ENCODE measurements around the gene RASSF1. TPM values are rescaled to one million over a fixed set of nuclear protein-coding genes. Genes with fewer than 3 reads are reported as not detected.

RASSF1 gene
- total and polyA plus RNA-seq, 2 of the 13 experiments (the other 11 are each of a cell fraction or from before 2014, with no cell fraction given), result 10.2 to 27.5 TPM

GRCh38 chr3:50327943-50328691 lies 12.5 kb downstream of the RASSF1 start, which contains the start of gene TUSC2 (continued):
- TF ChIP-seq ZSCAN20 (CRISPR knock-in tag; IDR thresholded peaks at IDR 0.05; ENCODE audit: borderline replicate concordance) (0 out of 2 replicates have a peak, but pooled peaks have one; percentile 71), ZNF501 (CRISPR knock-in tag; IDR thresholded peaks at IDR 0.05) (peak; percentile 65; the same call in 1 of the 2 replicates), MLLT10 (CRISPR knock-in tag; IDR thresholded peaks at IDR 0.05) (no peak), SUZ12 (IDR thresholded peaks at IDR 0.05; ENCODE audit: low read depth, low read length) (peak; percentile 53), ZNF737 (CRISPR knock-in tag; IDR thresholded peaks at IDR 0.05; ENCODE audit: borderline replicate concordance) (no peak), ZFP36L2 (CRISPR knock-in tag; IDR thresholded peaks at IDR 0.05) (no peak), JUN (CRISPR knock-in tag; IDR thresholded peaks at IDR 0.05) (no peak), REPIN1 (CRISPR knock-in tag; IDR thresholded peaks at IDR 0.05; ENCODE audit: borderline replicate concordance, low read depth) (peak; percentile 20; the same call in 1 of the 2 replicates), ZNF644 (CRISPR knock-in tag; IDR thresholded peaks at IDR 0.05; ENCODE audit: low read depth) (no peak), PCBP1 (IDR thresholded peaks at IDR 0.05; ENCODE audit: borderline replicate concordance, low read depth, low read length) (no peak), SRY (CRISPR knock-in tag; IDR thresholded peaks at IDR 0.05) (no peak), ZNF576 (CRISPR knock-in tag; IDR thresholded peaks at IDR 0.05) (no peak), ZNF672 (CRISPR knock-in tag; IDR thresholded peaks at IDR 0.05) (no peak), ZZZ3 (CRISPR knock-in tag; IDR thresholded peaks at IDR 0.05; ENCODE audit: borderline replicate concordance) (no peak), ZNF607 (CRISPR knock-in tag; IDR thresholded peaks at IDR 0.05; ENCODE audit: borderline replicate concordance) (peak; percentile 78; the same call in 1 of the 2 replicates), FOXM1 (CRISPR knock-in tag; IDR thresholded peaks at IDR 0.05) (no peak), ZFY (CRISPR knock-in tag; IDR thresholded peaks at IDR 0.05) (peak; percentile 87), EEA1 (CRISPR knock-in tag; IDR thresholded peaks at IDR 0.05; ENCODE audit: borderline replicate concordance) (0 out of 2 replicates have a peak, but pooled peaks have one; percentile 32), YEATS2 (CRISPR knock-in tag; IDR thresholded peaks at IDR 0.05; ENCODE audit: borderline replicate concordance) (peak; percentile 88), HNRNPH1 (optimal IDR thresholded peaks at IDR 0.05; ENCODE audit: low read depth, low read length) (no peak), HCFC1 (IDR thresholded peaks at IDR 0.05; ENCODE audit: low read depth, low read length) (peak; percentile 52; the same call in 1 of the 2 replicates), ONECUT2 (CRISPR knock-in tag; IDR thresholded peaks at IDR 0.05) (no peak), NR2C2 (CRISPR knock-in tag; IDR thresholded peaks at IDR 0.05; ENCODE audit: borderline replicate concordance) (peak; percentile 47; the same call in 1 of the 2 replicates), ZNF543 (CRISPR knock-in tag; IDR thresholded peaks at IDR 0.05) (no peak), ZNF792 (CRISPR knock-in tag; IDR thresholded peaks at IDR 0.05) (no peak)
- TF ChIP-seq, protein P1, sequence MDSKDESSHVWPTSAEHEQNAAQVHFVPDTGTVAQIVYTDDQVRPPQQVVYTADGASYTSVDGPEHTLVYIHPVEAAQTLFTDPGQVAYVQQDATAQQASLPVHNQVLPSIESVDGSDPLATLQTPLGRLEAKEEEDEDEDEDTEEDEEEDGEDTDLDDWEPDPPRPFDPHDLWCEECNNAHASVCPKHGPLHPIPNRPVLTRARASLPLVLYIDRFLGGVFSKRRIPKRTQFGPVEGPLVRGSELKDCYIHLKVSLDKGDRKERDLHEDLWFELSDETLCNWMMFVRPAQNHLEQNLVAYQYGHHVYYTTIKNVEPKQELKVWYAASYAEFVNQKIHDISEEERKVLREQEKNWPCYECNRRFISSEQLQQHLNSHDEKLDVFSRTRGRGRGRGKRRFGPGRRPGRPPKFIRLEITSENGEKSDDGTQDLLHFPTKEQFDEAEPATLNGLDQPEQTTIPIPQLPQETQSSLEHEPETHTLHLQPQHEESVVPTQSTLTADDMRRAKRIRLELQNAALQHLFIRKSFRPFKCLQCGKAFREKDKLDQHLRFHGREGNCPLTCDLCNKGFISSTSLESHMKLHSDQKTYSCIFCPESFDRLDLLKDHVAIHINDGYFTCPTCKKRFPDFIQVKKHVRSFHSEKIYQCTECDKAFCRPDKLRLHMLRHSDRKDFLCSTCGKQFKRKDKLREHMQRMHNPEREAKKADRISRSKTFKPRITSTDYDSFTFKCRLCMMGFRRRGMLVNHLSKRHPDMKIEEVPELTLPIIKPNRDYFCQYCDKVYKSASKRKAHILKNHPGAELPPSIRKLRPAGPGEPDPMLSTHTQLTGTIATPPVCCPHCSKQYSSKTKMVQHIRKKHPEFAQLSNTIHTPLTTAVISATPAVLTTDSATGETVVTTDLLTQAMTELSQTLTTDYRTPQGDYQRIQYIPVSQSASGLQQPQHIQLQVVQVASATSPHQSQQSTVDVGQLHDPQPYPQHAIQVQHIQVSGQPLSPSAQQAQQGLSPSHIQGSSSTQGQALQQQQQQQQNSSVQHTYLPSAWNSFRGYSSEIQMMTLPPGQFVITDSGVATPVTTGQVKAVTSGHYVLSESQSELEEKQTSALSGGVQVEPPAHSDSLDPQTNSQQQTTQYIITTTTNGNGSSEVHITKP (CRISPR knock-in tag; IDR thresholded peaks at IDR 0.05; ENCODE audit: low read depth), result no peak
